Skeletal muscle tissue (tissue), 4 donors: ENCODE measurements around the gene THEM4. TPM values are rescaled to one million over a fixed set of nuclear protein-coding genes. Genes with fewer than 3 reads are reported as not detected.

Experiments
- H3K27ac ChIP-seq: one replicate; pipeline ENCODE4 v1.7.0; 2013; ENCODE audit warnings: mild to moderate bottlenecking, low read depth, low read length, inconsistent platforms
- H3K27me3 ChIP-seq, 3 donors: one replicate each; pipeline ENCODE4 v1.7.0; 2013; ENCODE audit warnings: low read length in 3 of 3; ENCODE audit not compliant: control insufficient read depth in 3 of 3, insufficient read depth in 3 of 3
- H3K36me3 ChIP-seq, 3 donors: one replicate each; pipeline ENCODE4 v1.7.0; 2013; ENCODE audit warnings: low read length in 3 of 3; ENCODE audit not compliant: control insufficient read depth in 3 of 3, insufficient read depth in 3 of 3
- H3K4me1 ChIP-seq, 3 donors: one replicate each; pipeline ENCODE4 v1.7.0; 2013; ENCODE audit warnings: low read length in 3 of 3, mild to moderate bottlenecking in 3 of 3; ENCODE audit not compliant: control insufficient read depth in 3 of 3, insufficient read depth in 3 of 3
- H3K4me3 ChIP-seq, 3 donors: one replicate each; pipeline ENCODE4 v1.7.0; 2013; ENCODE audit warnings: low read length in 3 of 3
- H3K9ac ChIP-seq, 3 donors: one replicate each; pipeline ENCODE4 v1.7.0; 2013; ENCODE audit warnings: low read length in 3 of 3, mild to moderate bottlenecking in 3 of 3, moderate library complexity in 2 of 3, low read depth in 1 of 3
- H3K9me3 ChIP-seq, 3 donors: one replicate each; pipeline ENCODE4 v1.7.0; 2013; ENCODE audit warnings: low read length in 3 of 3; ENCODE audit not compliant: control insufficient read depth in 3 of 3
- total RNA-seq: library from RNA; depleted of rRNA; stranded (reverse); fragments of >200 nt; gene quantifications from one replicate; pipeline ENCODE4 v1.2.3, GENCODE V29; 2014
- donor health status: Osteomylitis.

The THEM4 gene
- 8.4 TPM for total RNA-seq

- H3K4me3 ChIP-seq: peak within 1 kb of the TSS; percentile 85 to 98 (median 96)
- H3K9me3 ChIP-seq: no peaks in the 10 kb centered on the region
- H3K27ac ChIP-seq: peak within 1 kb of the TSS; percentile 84
- peaks cover 8 to 15% (median 9%) of the 10 kb centered on the region in 3 donors for H3K4me1 ChIP-seq
- H3K9ac ChIP-seq: peak within 1 kb of the TSS; percentile 91 to 98 (median 97)
- peaks cover 0 to 5% (median 2%) of the 10 kb centered on the region in 3 donors for H3K36me3 ChIP-seq
- no peaks in the 10 kb centered on the region for H3K27me3 ChIP-seq
Measured at GRCh38 chr1:151909167-151910149, at the start of gene THEM4. TSS of gene THEM4 (minus strand) at chr1:151909511. CDS start at chr1:151909458, 53 bp downstream.

- Histone ChIP-seq H3K9me3 (no peaks in the 10 kb centered on the region), H3K4me1 (peaks cover 0 to 11% (median 3%) of the 10 kb centered on the region in 3 donors), H3K4me3 (no peak overlapping the region), H3K36me3 (no peaks in the 10 kb centered on the region), H3K9ac (no peak overlapping the region), H3K27me3 (no peaks in the 10 kb centered on the region), H3K27ac (no peak overlapping the region)
Measured at GRCh38 chr1:151958959-151959358, 49.6 kb upstream of the THEM4 start.

- H3K36me3 ChIP-seq: no peaks in the 10 kb centered on the region
- no peaks in the 10 kb centered on the region for H3K27me3 ChIP-seq
- H3K27ac ChIP-seq: no peak overlapping the region
- no peaks in the 10 kb centered on the region for H3K9me3 ChIP-seq
- no peak overlapping the region for H3K4me3 ChIP-seq
- no peak overlapping the region for H3K9ac ChIP-seq
- H3K4me1 ChIP-seq: peaks cover 0 to 8% (median 3%) of the 10 kb centered on the region in 3 donors
Measured at GRCh38 chr1:151956957-151957497, 47.7 kb upstream of the THEM4 start.

- H3K4me3 ChIP-seq: no peak overlapping the region
- H3K36me3 ChIP-seq: no peaks in the 10 kb centered on the region
- H3K4me1 ChIP-seq: no peaks in the 10 kb centered on the region
- H3K9me3 ChIP-seq: no peaks in the 10 kb centered on the region
- no peak overlapping the region for H3K9ac ChIP-seq
- H3K27ac ChIP-seq: no peak overlapping the region
- H3K27me3 ChIP-seq: no peaks in the 10 kb centered on the region
Measured at GRCh38 chr1:151953409-151954094, 44.2 kb upstream of the THEM4 start.

- no peaks in the 10 kb centered on the region for H3K27me3 ChIP-seq
- H3K36me3 ChIP-seq: no peaks in the 10 kb centered on the region
- no peaks in the 10 kb centered on the region for H3K4me1 ChIP-seq
- no peaks in the 10 kb centered on the region for H3K9me3 ChIP-seq
- no peak overlapping the region for H3K9ac ChIP-seq
- no peak overlapping the region for H3K4me3 ChIP-seq
- no peak overlapping the region for H3K27ac ChIP-seq
Measured at GRCh38 chr1:151952811-151953210, 43.5 kb upstream of the THEM4 start.

- Histone ChIP-seq H3K9me3 (no peaks in the 10 kb centered on the region), H3K9ac (no peak overlapping the region), H3K27me3 (no peaks in the 10 kb centered on the region), H3K27ac (no peak overlapping the region), H3K4me1 (peaks cover 7 to 10% (median 10%) of the 10 kb centered on the region in 3 donors), H3K4me3 (no peak overlapping the region), H3K36me3 (no peaks in the 10 kb centered on the region)
Measured at GRCh38 chr1:151949371-151950193, 40.3 kb upstream of the THEM4 start.

- Histone ChIP-seq H3K36me3 (no peaks in the 10 kb centered on the region), H3K27me3 (no peaks in the 10 kb centered on the region), H3K9me3 (no peaks in the 10 kb centered on the region), H3K27ac (no peak overlapping the region), H3K9ac (no peak overlapping the region), H3K4me3 (no peak overlapping the region), H3K4me1 (peaks cover 7 to 17% (median 16%) of the 10 kb centered on the region in 3 donors)
Measured at GRCh38 chr1:151948506-151948905, 39.2 kb upstream of the THEM4 start.

GRCh38 chr1:151947140-151947539 lies 37.8 kb upstream of the THEM4 start:
- H3K9ac ChIP-seq: no peak overlapping the region
- no peaks in the 10 kb centered on the region for H3K9me3 ChIP-seq
- no peaks in the 10 kb centered on the region for H3K27me3 ChIP-seq
- no peak overlapping the region for H3K27ac ChIP-seq
- H3K4me1 ChIP-seq: peaks cover 7 to 17% (median 16%) of the 10 kb centered on the region in 3 donors
- no peaks in the 10 kb centered on the region for H3K36me3 ChIP-seq
- H3K4me3 ChIP-seq: no peak overlapping the region
